GM23338 (cell line): ENCODE measurements around the gene TBC1D5. TPM values are rescaled to one million over a fixed set of nuclear protein-coding genes. Genes with fewer than 3 reads are reported as not detected.

ENCODE experiments used
- ATAC-seq: fragments of 200-7000 bp; cut with Tn5 transposase; 3 replicates; pipeline ENCODE4 v1.9.1; 2020
- DNase-seq: peaks from one replicate; pipeline ENCODE4 v3.0.0-alpha.2; 2015; ENCODE audit warnings: low spot score
- H2AFZ ChIP-seq: fragments of 200-600 bp; sonication (generic); 2 replicates; pipeline ENCODE4 v1.8.0; 2016; ENCODE audit warnings: antibody characterized with exemption, mild to moderate bottlenecking, moderate library complexity
- H3F3A ChIP-seq: fragments of 200-600 bp; sonication (generic); replicated peaks from 2 replicates; pipeline ENCODE4 v1.8.0; 2017; ENCODE audit warnings: antibody characterized with exemption, mixed run types, low read depth
- H3K27ac ChIP-seq: fragments of 200-600 bp; sonication (generic); 2 replicates; pipeline ENCODE4 v1.6.1; 2016; ENCODE audit warnings: low read depth
- H3K27me3 ChIP-seq: fragments of 200-600 bp; sonication (generic); 2 replicates; pipeline ENCODE4 v1.8.0; 2016; ENCODE audit warnings: mild to moderate bottlenecking, mixed run types, moderate library complexity; ENCODE audit not compliant: insufficient read depth
- H3K36me3 ChIP-seq: fragments of 200-600 bp; sonication (generic); 2 replicates; pipeline ENCODE4 v1.8.0; 2016; ENCODE audit warnings: mild to moderate bottlenecking; ENCODE audit not compliant: insufficient read depth
- H3K4me1 ChIP-seq: fragments of 200-600 bp; sonication (generic); 2 replicates; pipeline ENCODE4 v1.8.0; 2016; ENCODE audit warnings: mild to moderate bottlenecking, moderate library complexity; ENCODE audit not compliant: insufficient read depth
- H3K4me2 ChIP-seq: fragments of 200-600 bp; sonication (generic); 2 replicates; pipeline ENCODE4 v1.7.1; 2017; ENCODE audit warnings: mixed run types
- H3K4me3 ChIP-seq: fragments of 200-600 bp; sonication (generic); 2 replicates; pipeline ENCODE4 v1.6.1; 2016; ENCODE audit warnings: mixed run types
- H3K79me2 ChIP-seq: fragments of 200-600 bp; sonication (generic); replicated peaks from 2 replicates; pipeline ENCODE4 v1.8.0; 2017; ENCODE audit warnings: mild to moderate bottlenecking; ENCODE audit not compliant: insufficient read depth
- H3K9me2 ChIP-seq: fragments of 200-600 bp; sonication (generic); 2 replicates; pipeline ENCODE4 v1.8.0; 2017; ENCODE audit not compliant: insufficient read depth
- H4K20me1 ChIP-seq: fragments of 200-600 bp; sonication (generic); replicated peaks from 2 replicates; pipeline ENCODE4 v1.8.0; 2017; ENCODE audit warnings: mild to moderate bottlenecking; ENCODE audit not compliant: insufficient read depth
- H3K27ac Mint-ChIP-seq: 2 replicates; pipeline ENCODE4 v1.8.0; 2020; ENCODE audit warnings: inconsistent platforms, mild to moderate bottlenecking, moderate library complexity, mixed read lengths
- H3K27me3 Mint-ChIP-seq: 3 replicates; pipeline ENCODE4 v1.8.0; 2022; ENCODE audit warnings: low read depth, mild to moderate bottlenecking, moderate library complexity, mixed read lengths, inconsistent platforms; ENCODE audit not compliant: insufficient read depth, poor library complexity
- H3K36me3 Mint-ChIP-seq: 3 replicates; pipeline ENCODE4 v1.8.0; 2021; ENCODE audit warnings: low read depth, mild to moderate bottlenecking, inconsistent platforms, moderate library complexity, mixed read lengths
- H3K4me1 Mint-ChIP-seq: 3 replicates; pipeline ENCODE4 v1.8.0; 2020; ENCODE audit warnings: mild to moderate bottlenecking, inconsistent platforms, mixed read lengths
- H3K4me3 Mint-ChIP-seq: 3 replicates; pipeline ENCODE4 v1.8.0; 2021; ENCODE audit warnings: moderate library complexity, mild to moderate bottlenecking, inconsistent platforms, mixed read lengths
- H3K9me3 Mint-ChIP-seq: 3 replicates; pipeline ENCODE4 v1.8.0; 2020; ENCODE audit warnings: moderate library complexity, mild to moderate bottlenecking, inconsistent platforms, mixed read lengths
- CREB1 ChIP-seq: fragments of 250-450 bp; sonication (Bioruptor Pico); IDR thresholded peaks from 2 replicates; pipeline ENCODE4 v1.5.0; 2020; ENCODE audit warnings: low read depth, mild to moderate bottlenecking, moderate library complexity
- ETS1 ChIP-seq: IDR thresholded peaks from 2 replicates; pipeline ENCODE4 v1.6.1; 2016; ENCODE audit warnings: antibody characterized with exemption
- JUNB ChIP-seq: IDR thresholded peaks from one replicate; pipeline ENCODE4 v1.6.1; 2016; ENCODE audit warnings: antibody characterized with exemption; ENCODE audit not compliant: unreplicated experiment
- ZNF462 ChIP-seq: fragments of 250-450 bp; sonication (Bioruptor Pico); IDR thresholded peaks from 2 replicates; pipeline ENCODE4 v1.5.0; 2020; ENCODE audit warnings: mild to moderate bottlenecking, moderate library complexity
- polyA plus RNA-seq: library from polyadenylated mRNA; unstranded; fragments of >200 nt; fragmentation: Nextera tagmentation; extraction: Ambion mirVana; gene quantifications from 2 replicates; pipeline ENCODE4 v1.2.1, GENCODE V29; 2016
- total RNA-seq: library from RNA; depleted of rRNA; stranded (reverse); fragments of >200 nt; shearing (Covaris generic); gene quantifications from 2 replicates; pipeline ENCODE4 v1.2.3, GENCODE V29; 2014

TBC1D5 gene
- total and polyA plus RNA-seq, 2 experiments from 2014 or later: 21.8 to 48.1 TPM

GRCh38 chr3:17116007-17116600 is 626.3 kb downstream of the TBC1D5 start:
- Histone ChIP-seq H3F3A (no peaks in the 10 kb centered on the region), H3K9me2 (0 out of 2 replicates have a peak, but pooled peaks cover 8% of the 10 kb centered on the region), H3K27ac (no peak overlapping the region), H3K79me2 (no peaks in the 10 kb centered on the region), H3K36me3 (no peaks in the 10 kb centered on the region), H3K4me2 (no peak overlapping the region), H3K4me3 (no peak overlapping the region), H2AFZ (no peak overlapping the region), H4K20me1 (no peaks in the 10 kb centered on the region), H3K27me3 (no peaks in the 10 kb centered on the region), H3K4me1 (no peaks in the 10 kb centered on the region)
- TF ChIP-seq ZNF462 (no peak), ETS1 (no peak)
- no peaks in the 10 kb centered on the region for H3K4me1 Mint-ChIP-seq
- no peak for DNase-seq
- ATAC-seq: no peak
- no peak overlapping the region for H3K27ac Mint-ChIP-seq
- no peaks in the 10 kb centered on the region; the same call in 2 of the 3 replicates for H3K36me3 Mint-ChIP-seq
- H3K9me3 Mint-ChIP-seq: no peaks in the 10 kb centered on the region; the same call in 2 of the 3 replicates
- peaks cover 3% of the 10 kb centered on the region for H3K27me3 Mint-ChIP-seq
- no peak overlapping the region for H3K4me3 Mint-ChIP-seq

GRCh38 chr3:17115186-17115585 is 627.2 kb downstream of the TBC1D5 start:
- H4K20me1 ChIP-seq: no peaks in the 10 kb centered on the region
- no peaks in the 10 kb centered on the region for H3K36me3 ChIP-seq
- H3K4me1 ChIP-seq: no peaks in the 10 kb centered on the region
- H3K27me3 ChIP-seq: no peaks in the 10 kb centered on the region
- H3F3A ChIP-seq: no peaks in the 10 kb centered on the region
- no peak overlapping the region for H3K4me3 Mint-ChIP-seq
- ATAC-seq (no peak), DNase-seq (no peak)
- no peaks in the 10 kb centered on the region for H3K4me1 Mint-ChIP-seq
- no peak overlapping the region for H3K4me2 ChIP-seq
- no peaks in the 10 kb centered on the region for H3K79me2 ChIP-seq
- no peak overlapping the region for H3K27ac ChIP-seq
- H3K9me2 ChIP-seq: 0 out of 2 replicates have a peak, but pooled peaks cover 8% of the 10 kb centered on the region
- H3K9me3 Mint-ChIP-seq: no peaks in the 10 kb centered on the region; the same call in 2 of the 3 replicates
- no peak overlapping the region for H3K4me3 ChIP-seq
- peaks cover 4% of the 10 kb centered on the region for H3K27me3 Mint-ChIP-seq
- H3K27ac Mint-ChIP-seq: no peak overlapping the region
- no peaks in the 10 kb centered on the region; the same call in 2 of the 3 replicates for H3K36me3 Mint-ChIP-seq
- no peak overlapping the region for H2AFZ ChIP-seq
- no peak for TF ChIP-seq JUNB
- no peak for TF ChIP-seq CREB1 (CRISPR knock-in tag)
- TF ChIP-seq ZNF462: no peak
